ENCODE results near the gene RASGEF1B.

DNA sequence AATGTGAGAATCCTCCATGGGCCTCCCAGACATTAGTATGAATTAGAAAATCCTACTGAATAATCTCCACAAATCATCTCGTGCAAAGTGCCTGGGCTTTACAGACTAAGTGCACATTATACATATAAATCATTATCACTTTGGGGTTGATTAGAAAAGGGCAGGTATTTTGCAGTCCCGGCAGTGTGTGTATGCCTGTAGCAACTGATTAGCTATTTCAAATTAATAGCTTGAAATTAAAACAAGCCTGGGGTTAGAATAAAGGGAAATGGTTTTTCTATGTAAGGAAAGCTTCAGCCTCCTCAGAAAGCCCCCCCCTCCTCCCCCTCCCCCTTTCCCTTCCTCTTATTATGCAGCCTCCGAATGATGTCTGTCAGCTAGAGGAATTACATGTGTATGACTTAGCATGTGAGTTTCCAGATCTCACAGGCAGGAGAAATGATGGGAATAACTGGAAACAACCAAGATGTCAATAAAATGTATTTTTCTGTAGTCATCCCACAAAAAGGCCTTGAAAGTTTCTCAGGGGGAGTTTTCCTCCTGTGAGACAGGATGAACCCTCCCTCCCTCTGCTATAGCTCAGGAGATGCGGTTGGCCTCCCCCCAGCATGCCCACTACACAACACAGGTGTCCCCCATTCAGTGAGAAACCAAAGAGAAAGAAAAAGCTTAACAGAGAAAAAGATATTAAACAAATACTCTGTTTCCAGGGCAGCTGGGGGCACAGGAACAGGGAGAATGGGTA, 41.2 kb upstream of the RASGEF1B start:
- TF ChIP-seq, protein P1, sequence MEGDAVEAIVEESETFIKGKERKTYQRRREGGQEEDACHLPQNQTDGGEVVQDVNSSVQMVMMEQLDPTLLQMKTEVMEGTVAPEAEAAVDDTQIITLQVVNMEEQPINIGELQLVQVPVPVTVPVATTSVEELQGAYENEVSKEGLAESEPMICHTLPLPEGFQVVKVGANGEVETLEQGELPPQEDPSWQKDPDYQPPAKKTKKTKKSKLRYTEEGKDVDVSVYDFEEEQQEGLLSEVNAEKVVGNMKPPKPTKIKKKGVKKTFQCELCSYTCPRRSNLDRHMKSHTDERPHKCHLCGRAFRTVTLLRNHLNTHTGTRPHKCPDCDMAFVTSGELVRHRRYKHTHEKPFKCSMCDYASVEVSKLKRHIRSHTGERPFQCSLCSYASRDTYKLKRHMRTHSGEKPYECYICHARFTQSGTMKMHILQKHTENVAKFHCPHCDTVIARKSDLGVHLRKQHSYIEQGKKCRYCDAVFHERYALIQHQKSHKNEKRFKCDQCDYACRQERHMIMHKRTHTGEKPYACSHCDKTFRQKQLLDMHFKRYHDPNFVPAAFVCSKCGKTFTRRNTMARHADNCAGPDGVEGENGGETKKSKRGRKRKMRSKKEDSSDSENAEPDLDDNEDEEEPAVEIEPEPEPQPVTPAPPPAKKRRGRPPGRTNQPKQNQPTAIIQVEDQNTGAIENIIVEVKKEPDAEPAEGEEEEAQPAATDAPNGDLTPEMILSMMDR (IDR thresholded peaks at IDR 0.05) = no peak
- no peak for TF ChIP-seq POLR2A (IDR thresholded peaks at IDR 0.05)
